GF-D8 (cell line): Measurements from ENCODE around the gene OR10AD1.
A peak's percentile ranks its signal among the peaks of the same experiment; 100 is the strongest.

Experiments
- DNase-seq: peaks from one replicate; lab custom pipeline; 2025; lab: John Stamatoyannopoulos, UW

OR10AD1 gene

GRCh38 chr12:48191096-48191495 lies 12.0 kb downstream of the OR10AD1 start:
- no peak for DNase-seq

- peak; percentile 7 for DNase-seq
These were observed 13.6 kb downstream of the OR10AD1 start for GRCh38 chr12:48189331-48190125.

- no peak for DNase-seq
These were observed 15.0 kb downstream of the OR10AD1 start for GRCh38 chr12:48187916-48188695.

GRCh38 chr12:48185181-48185919 lies 17.7 kb downstream of the OR10AD1 start:
- DNase-seq = no peak

GRCh38 chr12:48184549-48184922 lies 18.6 kb downstream of the OR10AD1 start:
- DNase-seq = no peak

- no peak for DNase-seq
These were observed 19.1 kb downstream of the OR10AD1 start for GRCh38 chr12:48183876-48184548.

- no peak for DNase-seq
These were observed 19.8 kb downstream of the OR10AD1 start, which contains the start of gene CCDC184 for GRCh38 chr12:48183091-48183875. TSS of gene CCDC184 (plus strand) at chr12:48183644. CDS start at chr12:48184123, 479 bp downstream.

- no peak for DNase-seq
These were observed 20.5 kb downstream of the OR10AD1 start for GRCh38 chr12:48182631-48183030.

GRCh38 chr12:48180857-48181495 lies 22.1 kb downstream of the OR10AD1 start:
- no peak for DNase-seq

- no peak for DNase-seq
These were observed 22.7 kb downstream of the OR10AD1 start for GRCh38 chr12:48180424-48180823.

- DNase-seq = no peak
These were observed 23.6 kb downstream of the OR10AD1 start for GRCh38 chr12:48179466-48179865.

GRCh38 chr12:48177982-48178381 lies 25.1 kb downstream of the OR10AD1 start:
- DNase-seq = no peak

GRCh38 chr12:48176417-48176751 lies 26.7 kb downstream of the OR10AD1 start:
- DNase-seq = no peak

GRCh38 chr12:48175613-48176416 lies 27.3 kb downstream of the OR10AD1 start:
- no peak for DNase-seq

- no peak for DNase-seq
These were observed 34.1 kb downstream of the OR10AD1 start for GRCh38 chr12:48169011-48169410.

GRCh38 chr12:48165089-48165981 lies 37.8 kb downstream of the OR10AD1 start:
- peak; percentile 26 for DNase-seq

- no peak for DNase-seq
These were observed 38.6 kb downstream of the OR10AD1 start for GRCh38 chr12:48164451-48164850.

GRCh38 chr12:48163150-48163747 lies 39.8 kb downstream of the OR10AD1 start:
- no peak for DNase-seq
